Non-pigmented ciliary epithelial cell (primary cell): Measurements from ENCODE around the gene HBM.
"Not testable (repeated sequence)": the region's sequence is repeated elsewhere in the genome, so short reads cannot be mapped to it uniquely, and the experiment has no call there.

ENCODE experiments used
- DNase-seq: peaks from one replicate; pipeline ENCODE4 v3.0.0-alpha.2; 2010; ENCODE audit warnings: low read depth

The HBM gene

GRCh38 chr16:146646-147045 is 19.1 kb upstream of the HBM start:
- DNase-seq = no peak

- no peak for DNase-seq
Observed at GRCh38 chr16:149024-149660, 16.6 kb upstream of the HBM start.

GRCh38 chr16:152141-153128 is 13.3 kb upstream of the HBM start, which contains the start of gene HBZ:
TSS of gene HBZ (plus strand) at chr16:152644. CDS start at chr16:152910, 266 bp downstream.
- DNase-seq = no peak

- not testable (repeated sequence) for DNase-seq
Observed at GRCh38 chr16:153129-153521, 12.7 kb upstream of the HBM start.

GRCh38 chr16:153550-154216 is 12.1 kb upstream of the HBM start:
- not testable (repeated sequence) for DNase-seq

GRCh38 chr16:154217-155030 is 11.4 kb upstream of the HBM start:
- no peak for DNase-seq

GRCh38 chr16:155031-155398 is 10.8 kb upstream of the HBM start:
- DNase-seq = no peak

GRCh38 chr16:159136-159849 is 6.5 kb upstream of the HBM start:
- DNase-seq = no peak

- not testable (repeated sequence) for DNase-seq
Observed at GRCh38 chr16:160242-160641, 5.5 kb upstream of the HBM start.

GRCh38 chr16:160691-161190 is 5.0 kb upstream of the HBM start:
- DNase-seq = no peak

- no peak for DNase-seq
Observed at GRCh38 chr16:162271-162991, 3.3 kb upstream of the HBM start.

- DNase-seq = not testable (repeated sequence)
Observed at GRCh38 chr16:163139-163538, 2.6 kb upstream of the HBM start.

GRCh38 chr16:163696-164095 is 2.1 kb upstream of the HBM start:
- not testable (repeated sequence) for DNase-seq

- not testable (repeated sequence) for DNase-seq
Observed at GRCh38 chr16:164134-164823, 1.5 kb upstream of the HBM start.

- DNase-seq = no peak
Observed at GRCh38 chr16:164827-165538, 795 bp upstream of the HBM start.

- DNase-seq = no peak
Observed at GRCh38 chr16:166375-167121, 770 bp downstream of the HBM start.

GRCh38 chr16:167122-167690 is 1.4 kb downstream of the HBM start:
- no peak for DNase-seq

GRCh38 chr16:168424-168823 is 2.6 kb downstream of the HBM start:
- DNase-seq = no peak
